ENCODE data around the gene FGGY.

The FGGY gene

DNA sequence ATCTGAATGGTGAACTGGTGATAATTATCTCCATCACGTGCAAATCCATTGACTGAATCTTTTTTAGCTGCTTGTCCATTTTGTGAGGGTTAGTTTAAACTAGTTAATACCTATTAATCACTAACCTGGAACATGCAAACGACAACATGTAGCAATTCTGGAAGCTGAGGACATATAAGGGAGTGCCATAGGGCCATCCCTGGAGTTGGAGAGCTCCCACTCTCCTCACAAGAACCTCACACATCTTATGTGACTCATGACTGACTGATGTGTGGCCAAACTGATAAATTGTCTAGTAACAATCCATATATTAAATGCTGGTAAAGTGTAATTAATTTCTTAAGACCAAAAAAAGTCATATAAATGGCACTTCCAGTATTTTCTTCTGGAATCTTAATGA, 454.9 kb downstream of the FGGY start:
- DNase-seq, result no peak

DNA sequence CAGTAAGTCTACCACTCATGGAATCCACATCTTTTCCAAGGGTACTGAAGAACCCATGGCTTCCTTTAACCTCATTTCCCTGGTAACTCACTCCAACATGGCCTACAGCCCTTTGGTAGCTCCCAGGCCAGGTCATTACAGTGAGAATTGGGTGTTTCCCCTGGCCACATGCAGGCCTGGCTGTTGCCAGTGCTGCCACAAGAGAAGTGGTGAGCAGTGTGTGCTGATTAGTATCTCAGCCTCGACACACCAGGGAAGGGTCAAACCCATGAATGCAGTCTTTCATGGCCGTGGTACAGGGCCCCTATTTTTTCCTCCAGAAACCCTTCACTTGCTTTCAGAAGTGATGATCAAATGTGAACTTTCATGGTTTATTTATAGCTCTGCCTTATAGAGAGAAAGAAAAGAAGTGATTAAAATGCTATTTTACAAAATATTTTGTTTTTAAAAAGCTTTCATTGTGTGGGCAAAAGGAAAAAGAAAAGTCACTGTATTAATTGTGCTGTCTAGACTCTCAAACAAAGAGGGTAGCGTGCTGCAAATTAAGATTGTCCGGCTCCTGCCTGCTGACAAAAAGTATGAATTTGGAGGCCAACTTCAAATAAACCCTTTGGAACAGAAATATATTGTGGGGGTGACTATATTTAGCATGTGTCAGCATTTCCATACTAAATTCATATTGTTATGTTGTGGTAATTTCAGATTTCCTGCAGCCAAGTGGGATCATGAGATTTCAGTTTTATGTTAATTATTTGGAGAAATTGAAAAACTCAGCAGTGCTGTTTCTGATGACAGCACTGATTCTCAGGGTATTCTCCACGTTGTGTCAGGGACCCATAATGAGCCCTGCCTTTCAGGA, 455.9 kb downstream of the FGGY start:
- no peak for DNase-seq

DNA sequence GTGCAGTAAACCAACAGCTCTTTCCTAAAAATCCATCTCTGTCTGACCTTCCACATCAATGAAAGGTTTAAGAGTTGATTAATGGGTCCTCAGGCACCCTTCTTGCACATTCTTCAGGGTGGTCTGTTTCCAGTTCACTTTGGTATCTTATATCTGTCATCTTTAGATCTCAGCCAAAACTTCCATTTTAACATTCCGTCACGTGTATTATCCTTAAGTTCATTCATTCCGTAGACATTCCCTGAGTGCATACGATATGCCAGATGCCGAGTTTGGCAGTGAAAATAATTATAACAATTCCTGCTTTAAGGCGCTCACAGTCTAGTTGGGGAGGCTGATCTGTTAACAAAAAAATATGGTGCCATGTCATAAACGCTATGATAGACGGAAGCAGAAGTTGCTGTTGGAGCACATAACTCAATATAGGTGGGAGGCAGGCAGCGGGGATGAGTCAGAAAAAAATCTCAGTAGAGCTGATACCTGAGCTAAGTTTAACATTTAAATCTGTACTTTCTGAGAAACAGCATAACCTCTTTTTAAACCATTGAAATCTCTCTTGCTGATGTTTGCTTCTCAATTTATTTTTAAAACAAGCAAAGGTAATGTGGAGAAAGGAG, 458.3 kb downstream of the FGGY start:
- DNase-seq, result no peak

DNA sequence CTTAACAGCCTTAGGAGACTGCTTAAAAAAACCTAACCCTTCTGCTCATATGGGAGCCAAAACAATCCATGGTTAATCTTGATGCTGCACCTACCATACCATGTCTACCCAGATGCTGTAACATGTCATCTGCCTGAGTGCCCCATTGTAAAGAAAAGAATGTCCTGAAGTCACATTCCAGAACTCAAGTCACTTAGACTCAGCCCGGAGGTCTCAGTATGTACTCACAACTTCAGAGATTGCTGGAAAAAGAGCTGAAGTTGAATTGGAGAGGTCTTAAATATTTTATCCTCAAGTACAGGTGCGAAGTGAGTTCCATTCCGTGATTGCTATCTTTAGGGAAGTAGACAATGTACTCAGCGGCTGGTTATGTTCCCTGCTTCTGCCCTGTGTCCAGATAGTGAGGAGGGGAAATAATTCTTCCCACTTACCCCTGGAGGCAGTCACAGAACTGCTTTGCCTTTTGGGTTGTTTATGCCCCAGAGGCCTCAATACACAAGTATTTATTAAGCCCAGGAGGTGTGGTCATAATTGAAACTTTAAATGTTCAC, 460.4 kb downstream of the FGGY start:
- DNase-seq, result no peak

DNA sequence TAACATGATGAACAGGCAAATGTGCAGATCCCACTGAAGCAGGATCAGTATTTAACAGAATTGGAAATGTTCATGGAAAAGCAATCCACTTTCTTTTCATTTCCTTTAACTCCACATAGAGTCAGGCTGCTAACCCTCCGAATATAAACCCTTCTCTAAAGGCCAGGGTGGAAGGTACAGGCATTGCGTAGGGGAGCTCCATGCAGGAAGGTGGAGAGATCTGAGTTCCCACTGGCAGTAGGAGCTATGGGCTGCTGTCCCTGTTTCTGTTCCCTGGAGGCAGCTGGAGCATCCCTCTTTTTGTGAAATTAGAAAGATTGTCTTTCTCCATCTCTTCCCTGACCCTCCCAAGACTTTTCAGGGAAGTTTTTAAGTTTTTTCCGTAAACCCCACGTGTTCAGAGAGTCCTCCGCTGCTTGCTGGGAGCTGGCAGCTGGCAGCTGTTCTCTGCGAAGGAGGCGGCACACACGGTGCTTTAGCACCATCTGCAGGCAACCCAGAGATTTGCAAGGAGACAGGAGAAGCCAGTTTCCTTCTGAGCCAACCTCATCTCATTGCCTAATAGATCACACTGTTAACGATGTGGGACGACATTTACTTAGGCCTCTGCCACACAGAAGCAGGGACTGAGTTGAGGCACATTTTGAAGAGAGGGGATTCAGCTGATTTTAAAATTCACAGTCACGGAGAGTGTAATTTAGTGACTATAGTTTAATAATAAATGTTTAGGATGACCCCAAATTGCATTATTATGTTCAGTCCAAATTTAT, 462.4 kb downstream of the FGGY start:
- peak; percentile 80 for DNase-seq

DNA sequence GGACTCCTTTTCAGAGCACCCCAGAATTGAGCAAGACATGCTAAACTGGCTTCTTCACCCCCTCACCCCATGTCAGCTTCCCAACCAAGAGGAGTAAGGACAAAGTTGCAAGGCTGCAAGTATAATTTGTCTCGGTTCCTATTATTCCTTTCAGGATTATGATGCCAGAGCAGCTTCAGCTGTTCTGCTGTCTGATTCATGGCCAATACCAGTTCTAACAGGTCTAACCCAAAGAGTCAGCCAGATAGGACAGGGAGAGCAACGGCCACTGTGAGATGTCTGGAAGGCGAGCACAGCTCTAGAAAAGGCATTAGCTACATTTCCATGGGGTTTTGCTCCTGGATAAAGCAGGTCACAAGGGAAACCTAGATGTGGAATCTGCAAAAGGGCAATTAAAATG, 464.5 kb downstream of the FGGY start:
- no peak for DNase-seq

DNA sequence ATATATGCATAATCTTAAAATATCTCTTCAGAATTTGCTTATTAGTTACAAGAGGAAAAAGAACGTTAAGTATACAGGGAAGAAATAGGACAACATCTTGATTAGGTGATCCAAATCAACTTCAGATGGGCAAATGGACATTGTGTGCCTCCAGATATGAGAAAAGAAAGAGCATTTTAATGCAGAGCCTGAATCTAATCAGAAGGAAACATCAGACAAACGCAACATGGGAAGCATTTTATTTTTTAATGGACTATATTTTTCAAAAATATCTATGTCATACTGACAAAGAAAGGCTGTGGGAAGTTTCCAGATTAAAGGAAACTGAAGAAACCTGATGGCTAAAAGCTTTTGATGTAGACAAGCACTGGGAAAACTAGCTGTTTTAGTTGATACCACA, 466.5 kb downstream of the FGGY start:
- DNase-seq, result no peak

DNA sequence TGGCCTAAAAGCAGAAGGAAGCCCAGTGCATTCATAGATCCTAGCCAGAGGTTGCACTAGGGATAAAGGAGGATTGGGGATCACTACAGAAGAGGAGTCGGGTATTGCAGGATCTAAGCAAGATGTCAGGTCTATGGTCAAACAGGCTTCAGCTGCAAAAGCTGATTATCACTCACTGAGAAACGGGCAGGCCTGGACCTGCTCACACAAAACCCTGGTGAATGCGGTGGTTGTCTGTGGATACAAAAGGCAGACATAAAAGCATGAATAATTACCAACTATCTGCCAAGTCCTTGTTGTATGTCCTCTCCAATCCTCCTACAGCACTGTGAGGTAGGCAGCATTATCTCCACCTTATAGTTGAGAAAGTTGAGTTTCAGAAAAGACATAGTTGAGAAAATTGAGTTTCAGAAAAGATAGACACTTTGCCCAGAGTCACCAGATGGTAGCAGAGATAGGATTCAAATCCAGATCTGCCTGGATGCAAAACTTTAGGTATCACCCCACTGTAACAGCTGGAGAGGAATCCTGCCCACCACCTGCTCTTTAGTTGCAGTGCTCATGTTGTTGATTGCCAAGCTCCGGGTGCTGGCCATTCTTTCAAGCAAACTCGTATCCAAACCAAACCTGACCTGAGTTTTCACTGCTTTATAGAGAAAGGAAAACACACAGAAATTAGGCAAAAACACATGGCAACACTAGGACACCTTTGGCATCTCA, 468.3 kb downstream of the FGGY start:
- DNase-seq, result no peak

DNA sequence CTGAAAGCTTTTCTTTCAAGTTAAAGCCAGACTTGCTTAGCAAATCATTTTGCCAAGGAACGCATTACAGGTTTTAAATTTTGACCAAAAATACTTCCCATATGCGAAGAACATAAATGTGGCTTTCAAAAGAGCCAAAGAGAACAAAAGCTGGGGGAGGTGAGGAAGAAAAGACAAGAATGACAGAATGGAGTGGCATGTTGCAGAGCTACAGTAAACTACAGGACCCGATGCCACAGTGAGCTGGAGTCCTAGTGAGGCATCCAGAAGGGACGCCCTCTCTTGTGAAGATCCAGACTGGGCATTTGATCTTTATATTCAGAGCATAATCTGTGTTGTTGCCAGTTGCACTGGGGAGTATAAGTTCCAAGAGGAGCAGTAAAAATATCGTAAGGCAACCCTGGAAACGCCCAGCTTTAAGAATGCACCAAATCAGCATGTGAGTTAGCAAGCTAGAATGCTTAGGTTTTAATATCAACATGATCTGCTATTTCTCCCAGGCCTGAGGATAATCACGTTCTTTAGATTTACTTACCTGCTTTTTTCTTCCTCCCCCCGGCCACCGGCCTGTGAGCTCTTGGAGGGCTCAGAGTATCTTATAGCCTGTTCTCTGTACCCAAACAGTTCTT, 469.4 kb downstream of the FGGY start:
- no peak for DNase-seq

DNA sequence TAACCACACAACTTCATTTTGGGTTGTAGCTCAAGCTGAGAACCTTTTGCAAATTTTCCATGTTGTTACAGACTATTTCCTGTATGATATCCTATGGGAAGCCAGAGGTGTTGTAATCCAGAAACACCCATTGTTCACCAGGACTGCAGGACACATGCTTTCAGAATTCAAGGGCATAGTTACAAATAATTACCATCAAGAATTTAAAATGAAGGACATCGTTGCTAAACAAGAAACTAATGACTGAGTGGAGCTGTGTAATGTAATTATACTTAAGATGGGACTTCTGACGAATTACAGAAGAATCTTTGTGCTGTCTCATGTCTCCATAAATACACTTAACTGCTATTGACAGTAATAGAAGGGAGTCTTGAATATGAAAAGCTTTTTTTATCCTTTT, 470.2 kb downstream of the FGGY start:
- DNase-seq, result no peak

DNA sequence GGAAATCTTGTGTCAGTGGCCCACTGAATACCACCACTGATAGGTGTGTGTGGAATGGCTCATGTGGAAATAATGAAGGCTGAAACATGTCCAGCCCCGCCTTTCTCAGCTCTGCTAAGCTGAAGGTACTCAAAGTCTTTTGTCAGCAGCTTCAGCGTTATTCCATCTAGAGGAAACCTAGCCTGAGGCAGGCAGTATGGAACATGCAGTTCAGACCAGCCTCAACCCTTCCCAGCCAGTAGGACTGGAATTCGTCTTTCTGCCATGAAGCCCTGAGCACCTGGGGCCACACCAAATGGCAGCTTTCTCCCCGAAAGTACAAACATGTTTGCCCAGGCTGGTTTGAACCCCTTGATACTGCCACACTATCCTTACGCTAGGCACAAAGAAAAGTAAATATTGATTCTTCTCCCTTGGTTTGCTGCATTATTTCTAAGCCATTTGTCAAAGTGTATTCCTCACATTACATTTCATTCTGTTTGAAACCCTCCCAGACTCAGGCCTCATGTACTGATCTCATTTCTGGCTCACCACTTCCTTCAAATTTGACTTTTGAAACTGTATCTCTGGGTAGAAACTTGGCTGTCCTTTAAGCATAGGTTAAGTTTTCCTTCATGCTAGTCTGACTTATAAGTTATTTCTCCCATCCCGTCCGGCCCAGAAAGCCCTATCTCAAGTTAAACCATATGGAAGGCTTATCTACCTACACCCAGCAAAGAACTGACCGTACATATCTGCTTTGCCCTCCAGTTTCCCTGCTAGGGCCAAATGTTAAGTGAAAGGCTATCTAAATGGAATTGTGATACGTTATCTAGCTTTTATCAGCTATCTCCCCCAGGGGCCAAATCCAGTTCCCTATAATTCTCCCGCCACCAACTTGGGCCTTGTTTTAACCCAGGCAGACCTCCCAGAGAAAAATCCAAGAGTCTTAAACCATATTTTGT, 472.2 kb downstream of the FGGY start:
- no peak for DNase-seq

DNA sequence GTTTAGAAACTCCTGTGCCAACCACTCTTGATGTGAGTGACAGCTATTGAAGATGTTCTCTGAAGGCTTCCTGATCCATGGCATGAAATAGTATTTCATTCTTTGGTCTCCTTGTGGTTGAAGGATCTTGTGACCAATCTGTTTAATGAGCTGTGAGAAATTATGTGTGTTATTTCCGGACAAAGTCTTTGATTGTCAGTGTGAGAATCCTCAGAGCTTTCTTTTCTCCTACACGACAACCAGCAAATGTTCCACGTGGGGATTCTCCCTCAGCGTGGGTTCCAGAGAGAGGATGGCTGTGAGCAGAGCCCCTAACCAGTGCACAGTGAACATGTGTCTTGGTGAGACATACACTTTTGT, 472.8 kb downstream of the FGGY start:
- DNase-seq, result no peak

DNA sequence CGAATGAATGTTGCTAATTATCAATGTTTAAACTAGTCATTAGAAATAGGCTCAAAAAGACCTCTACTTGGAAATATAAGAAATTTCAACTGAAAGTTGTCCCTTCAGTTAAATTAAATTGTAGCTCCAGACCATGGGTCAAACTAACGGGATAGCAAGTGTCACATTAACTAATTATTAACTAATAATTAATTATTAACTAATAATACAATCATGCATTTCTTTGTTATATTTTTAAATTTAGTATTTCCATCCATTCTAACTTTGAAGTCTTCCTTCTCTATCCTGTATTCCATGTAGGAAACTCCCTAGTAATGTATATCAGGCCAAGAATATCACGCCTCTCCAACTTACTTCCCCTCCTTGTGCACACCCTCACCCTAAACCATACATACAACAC, 474.5 kb downstream of the FGGY start:
- no peak for DNase-seq

DNA sequence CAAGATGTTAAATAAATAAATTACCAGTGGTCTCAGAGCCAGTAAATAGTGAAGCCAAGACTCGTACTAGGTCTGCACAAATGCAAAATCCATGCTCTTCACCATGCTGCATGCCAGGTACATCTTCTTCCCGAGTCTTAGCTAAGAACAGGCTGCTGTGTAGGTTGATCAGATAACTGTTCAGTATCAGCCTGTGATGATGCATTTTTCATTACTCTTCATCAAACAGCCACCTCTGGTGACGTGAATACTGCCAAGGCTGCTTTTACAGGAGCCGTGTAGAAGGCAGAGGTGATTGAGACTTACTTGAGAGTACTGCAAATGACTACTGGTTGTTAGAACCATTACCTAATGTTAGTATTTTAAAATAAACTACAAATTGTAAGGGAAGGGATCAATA, 478.6 kb downstream of the FGGY start:
- no peak for DNase-seq

DNA sequence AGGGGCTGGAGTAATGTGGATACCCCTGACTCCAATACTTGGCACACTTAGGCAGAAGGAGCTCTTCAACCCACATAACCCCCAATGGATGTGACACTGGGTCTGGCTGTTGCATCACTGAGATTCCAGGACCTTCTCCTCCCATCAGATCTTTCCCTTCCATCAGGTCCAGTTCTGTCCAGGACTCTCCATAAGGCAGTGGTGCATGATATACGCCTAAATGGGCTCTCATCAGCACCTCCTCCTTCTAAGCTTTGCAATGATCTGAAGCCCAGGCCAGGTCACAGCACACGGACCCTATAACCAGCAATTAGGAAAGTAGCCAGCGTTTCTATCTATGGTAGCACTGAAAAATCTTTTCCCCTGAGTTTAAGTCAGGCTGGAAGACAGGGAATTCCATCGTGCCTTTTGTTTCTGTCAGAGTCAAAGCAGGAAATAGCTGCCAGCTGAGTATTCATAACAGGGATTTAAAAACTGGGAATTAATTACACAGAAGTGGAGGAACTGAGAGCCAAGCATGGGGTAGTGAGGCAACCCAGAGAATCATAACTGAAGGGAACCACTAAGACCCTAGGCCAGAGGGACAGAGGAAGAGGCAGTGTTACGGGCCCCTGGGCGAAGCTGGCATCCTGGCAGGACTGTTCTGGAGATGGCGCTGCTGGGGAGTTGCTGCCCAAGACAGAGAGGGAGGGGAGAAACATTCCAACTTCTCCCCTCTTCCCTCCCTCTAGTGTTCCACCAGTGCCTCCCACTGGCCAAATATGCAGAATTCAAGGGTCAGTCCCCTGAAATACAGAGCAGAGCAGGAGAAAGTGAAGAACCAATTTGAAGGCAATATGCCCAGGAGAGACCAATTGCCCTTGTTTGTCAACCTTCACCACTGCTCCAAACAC, 480.3 kb downstream of the FGGY start:
- DNase-seq, result no peak

DNA sequence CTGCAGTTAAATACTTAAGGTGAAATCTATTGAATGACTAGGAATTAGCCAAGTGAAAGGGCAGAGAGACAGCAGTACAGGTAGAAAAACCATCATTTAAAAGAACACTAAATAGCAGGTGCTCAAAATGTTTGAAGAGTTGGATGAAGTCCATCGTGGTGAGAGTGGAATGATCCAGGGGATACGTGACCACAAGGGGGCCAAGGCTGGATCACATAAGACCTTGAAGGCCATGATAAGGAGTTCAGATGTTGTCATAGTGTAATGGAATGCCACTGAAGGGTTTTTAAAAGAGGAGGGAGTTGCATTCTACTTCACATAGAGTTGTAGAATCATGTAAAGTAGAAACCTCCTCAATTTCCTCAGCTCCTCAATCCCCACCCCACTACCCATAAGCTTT, 483.1 kb downstream of the FGGY start:
- DNase-seq, result no peak

DNA sequence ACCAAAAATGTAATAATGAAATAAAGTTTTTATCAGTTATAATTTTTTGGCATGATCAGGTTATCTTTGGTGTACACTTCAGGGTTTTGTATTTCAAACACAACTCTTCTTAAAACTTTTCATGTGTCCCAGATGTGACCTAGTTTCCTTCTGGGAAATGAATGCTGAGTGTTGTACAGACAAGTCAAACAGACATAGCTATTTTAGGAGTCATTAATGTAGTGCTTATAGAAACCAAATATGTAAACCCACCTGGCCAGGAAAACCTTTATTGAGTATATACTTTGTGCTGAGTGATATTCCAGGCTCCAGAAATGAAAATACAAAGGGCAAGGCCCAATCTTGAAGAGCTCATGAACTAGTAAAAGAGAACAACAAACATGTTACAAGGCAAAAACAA, 491.9 kb downstream of the FGGY start:
- DNase-seq, result no peak

DNA sequence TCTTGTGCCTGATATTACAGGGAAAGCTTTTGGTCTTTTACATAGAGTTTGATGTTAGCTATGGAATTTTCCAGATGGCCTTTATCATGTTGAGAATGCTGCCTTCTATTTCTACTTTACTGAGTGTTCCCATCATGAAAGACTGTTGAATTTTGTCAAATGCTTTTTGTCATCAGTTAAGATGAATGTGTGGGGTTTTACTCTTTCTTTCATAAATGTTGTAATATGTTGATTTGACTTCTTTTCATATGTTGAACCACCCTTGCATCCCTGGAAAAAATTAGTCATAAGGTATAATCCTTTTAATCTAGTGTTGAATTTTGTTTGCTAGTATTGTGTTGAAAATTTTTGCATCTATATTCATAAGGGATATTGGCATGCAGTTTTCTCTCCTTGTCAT, 501.7 kb downstream of the FGGY start:
- DNase-seq, result no peak

DNA sequence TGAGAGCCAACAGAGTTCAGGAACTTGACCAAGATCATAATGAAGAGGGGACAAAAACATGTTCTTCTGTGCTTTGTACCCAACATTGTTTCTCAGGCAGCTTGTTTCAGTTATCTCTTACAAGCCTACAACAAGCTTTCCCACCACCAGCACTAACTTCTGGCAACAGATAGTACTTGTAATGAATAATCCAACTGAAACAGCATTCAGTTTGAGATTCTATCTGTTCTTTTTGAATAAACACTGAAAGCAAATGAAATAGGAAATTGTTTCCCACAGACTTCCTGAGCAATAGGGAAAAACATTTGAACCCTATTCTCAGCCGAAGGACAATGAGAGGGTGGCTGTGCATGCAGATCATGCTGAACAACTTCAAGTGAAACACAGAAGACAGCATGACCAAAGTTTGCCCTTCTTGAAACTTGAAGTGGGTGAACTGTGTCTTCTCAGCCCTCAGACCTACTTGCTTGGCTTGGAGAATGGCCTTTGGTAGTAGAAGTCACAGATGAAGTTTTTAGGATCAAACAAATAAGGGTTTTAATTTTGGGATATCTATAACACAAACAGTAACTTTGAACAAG, 506.7 kb downstream of the FGGY start:
- DNase-seq, result no peak

DNA sequence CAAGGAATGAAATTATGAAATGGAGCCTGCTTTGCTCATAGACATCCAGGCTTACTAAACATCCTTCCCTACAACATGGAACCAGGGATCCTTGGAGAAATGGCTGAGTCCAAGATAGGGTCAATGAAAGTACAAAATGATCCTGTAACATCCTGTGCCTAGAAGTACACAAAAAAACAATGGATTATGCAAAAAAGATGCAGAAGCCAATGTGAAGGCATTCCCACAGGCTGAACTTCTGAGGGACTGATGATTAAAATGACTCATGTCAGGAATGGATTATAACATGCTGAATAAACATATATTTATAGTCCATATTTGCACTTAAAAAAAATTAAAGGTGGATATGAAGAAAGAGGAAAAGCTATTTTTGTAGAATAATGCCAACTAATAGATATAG, 507.4 kb downstream of the FGGY start:
- DNase-seq, result no peak
